Activated gamma-delta T cell treated with Interleukin-2 at 50 U/mL for 16 hours (primary cell): ENCODE data around the gene MT1M.
"Not testable (repeated sequence)": the region's sequence is repeated elsewhere in the genome, so short reads cannot be mapped to it uniquely, and the experiment has no call there.

Experiments
- DNase-seq: peaks from one replicate; pipeline ENCODE4 v3.0.0-alpha.2; 2020

Gene MT1M

GRCh38 chr16:56657555-56658326, 25.3 kb downstream of the MT1M start, which contains the start of gene MT1F:
Gene MT1F (plus strand): TSS chr16:56657959. CDS start chr16:56658059, 100 bp downstream.
- peak; percentile 64 for DNase-seq

- no peak for DNase-seq
Measured at GRCh38 chr16:56658327-56658875, 25.9 kb downstream of the MT1M start.

DNA sequence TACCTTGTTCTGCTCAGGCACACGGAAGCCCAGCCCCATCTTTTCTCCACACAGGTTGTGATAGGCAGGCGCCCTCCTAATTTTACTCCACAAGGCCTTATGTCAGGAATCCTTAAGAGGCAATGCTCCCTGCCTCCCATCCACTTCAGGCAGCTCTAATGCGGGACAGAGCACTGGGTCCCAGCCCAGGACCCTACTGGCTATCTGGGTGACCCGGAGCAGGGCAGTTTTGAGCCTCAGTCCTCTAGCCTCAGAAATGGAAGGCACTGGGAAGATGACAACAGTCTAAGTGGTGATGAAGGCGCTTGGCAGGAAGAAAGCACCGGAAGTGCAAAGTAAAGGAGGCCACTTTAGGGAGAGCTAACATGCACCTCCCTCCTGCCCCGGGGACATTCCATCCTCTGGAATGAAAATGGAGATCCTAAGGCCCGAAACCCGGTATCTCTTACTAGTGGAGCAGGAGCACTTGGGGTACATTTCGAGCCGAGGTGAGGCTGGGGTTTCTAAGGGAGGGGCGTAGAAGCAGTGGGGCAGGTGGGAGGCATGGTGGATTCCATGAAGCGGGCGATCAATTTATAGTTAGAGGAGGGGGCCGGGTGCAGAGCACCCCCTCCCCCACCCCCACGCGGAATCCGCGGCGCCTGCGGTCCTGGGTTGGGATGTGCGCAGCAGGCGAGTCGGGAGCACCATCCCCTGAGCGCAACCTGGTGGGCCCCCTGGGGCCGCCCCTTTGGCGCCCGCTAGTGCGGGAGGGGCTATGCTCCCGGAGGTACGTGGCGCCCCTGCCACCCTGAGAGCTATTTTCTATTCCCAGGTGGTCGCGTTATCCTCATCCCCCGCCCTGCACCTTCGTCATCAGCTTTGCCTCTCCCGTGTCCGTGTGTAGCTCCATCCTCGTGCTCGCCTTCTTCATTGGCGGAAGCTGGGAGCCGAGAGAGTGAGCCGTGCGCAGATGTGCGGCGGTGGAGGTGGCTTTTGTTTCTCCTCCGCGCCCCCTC, 30.2 kb downstream of the MT1M start:
- no peak for DNase-seq

DNA sequence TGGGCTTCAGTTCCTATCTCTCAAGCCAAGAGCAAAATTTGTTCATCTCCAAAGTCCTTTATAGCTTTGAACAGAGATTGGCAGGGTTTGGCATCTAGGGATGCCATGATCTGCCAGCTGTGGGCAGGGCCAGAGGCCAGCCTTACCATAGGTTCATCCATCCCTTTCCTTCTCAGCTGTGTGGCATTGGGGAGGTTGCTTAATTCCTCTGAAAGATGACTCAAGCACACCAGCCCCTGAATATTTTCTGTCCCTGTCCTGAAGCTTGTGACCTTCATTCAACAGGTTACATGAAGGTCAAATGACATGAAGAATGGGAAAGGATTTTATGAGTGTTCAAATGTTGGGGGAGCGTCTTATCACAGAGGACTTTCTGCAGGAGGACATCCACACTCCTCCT, 32.0 kb downstream of the MT1M start:
- DNase-seq: no peak

DNA sequence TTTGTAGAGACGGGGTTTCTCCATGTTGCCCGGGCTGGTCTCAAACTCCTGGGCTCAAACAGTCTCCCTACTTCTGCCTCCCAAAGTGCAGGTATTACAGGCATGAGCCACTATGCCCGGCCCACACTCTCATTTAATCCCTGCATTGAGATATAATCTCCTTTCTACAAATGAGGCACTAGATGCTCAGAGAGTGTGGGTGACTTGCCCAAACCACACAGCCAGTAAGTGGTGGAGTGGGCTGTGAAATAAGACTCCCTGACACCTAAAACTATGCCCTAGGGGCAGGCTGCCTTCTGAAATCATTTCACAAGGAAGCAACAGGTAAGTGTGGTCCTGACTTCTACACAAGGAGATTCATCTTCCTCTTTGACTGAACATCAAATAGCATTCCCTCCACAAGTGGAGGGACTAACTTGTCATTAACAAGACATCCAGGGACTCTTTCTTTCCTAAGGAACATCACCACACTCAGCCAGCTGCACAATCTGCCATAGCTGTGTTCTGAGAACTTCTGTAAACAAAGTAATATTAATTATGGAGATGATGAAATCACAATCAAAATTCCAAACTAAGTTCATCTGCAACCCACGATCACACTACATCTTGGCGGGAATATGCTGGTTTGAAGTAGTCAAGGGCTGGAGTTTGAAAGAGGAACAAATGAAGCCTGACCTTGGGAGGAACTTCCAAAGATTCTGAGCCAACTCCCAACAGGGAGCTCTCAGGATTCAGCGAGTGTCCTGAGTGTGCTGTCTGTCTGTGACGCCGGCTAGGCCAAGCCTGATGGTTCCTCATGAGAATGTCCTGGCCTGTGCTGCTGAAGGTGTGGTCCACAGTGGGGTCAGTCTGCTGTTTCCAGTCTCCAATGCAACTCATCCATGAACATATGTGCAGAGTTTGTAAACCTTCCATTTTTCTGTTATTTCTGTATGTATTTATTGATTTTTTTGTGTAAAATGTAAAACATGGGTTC, 33.1 kb downstream of the MT1M start:
- not testable (repeated sequence) for DNase-seq

- no peak for DNase-seq
Measured at GRCh38 chr16:56667581-56668571, 35.4 kb downstream of the MT1M start, which contains the start of gene MT1G. Gene MT1G (minus strand): TSS chr16:56668065. CDS start chr16:56667993, 72 bp downstream.

DNA sequence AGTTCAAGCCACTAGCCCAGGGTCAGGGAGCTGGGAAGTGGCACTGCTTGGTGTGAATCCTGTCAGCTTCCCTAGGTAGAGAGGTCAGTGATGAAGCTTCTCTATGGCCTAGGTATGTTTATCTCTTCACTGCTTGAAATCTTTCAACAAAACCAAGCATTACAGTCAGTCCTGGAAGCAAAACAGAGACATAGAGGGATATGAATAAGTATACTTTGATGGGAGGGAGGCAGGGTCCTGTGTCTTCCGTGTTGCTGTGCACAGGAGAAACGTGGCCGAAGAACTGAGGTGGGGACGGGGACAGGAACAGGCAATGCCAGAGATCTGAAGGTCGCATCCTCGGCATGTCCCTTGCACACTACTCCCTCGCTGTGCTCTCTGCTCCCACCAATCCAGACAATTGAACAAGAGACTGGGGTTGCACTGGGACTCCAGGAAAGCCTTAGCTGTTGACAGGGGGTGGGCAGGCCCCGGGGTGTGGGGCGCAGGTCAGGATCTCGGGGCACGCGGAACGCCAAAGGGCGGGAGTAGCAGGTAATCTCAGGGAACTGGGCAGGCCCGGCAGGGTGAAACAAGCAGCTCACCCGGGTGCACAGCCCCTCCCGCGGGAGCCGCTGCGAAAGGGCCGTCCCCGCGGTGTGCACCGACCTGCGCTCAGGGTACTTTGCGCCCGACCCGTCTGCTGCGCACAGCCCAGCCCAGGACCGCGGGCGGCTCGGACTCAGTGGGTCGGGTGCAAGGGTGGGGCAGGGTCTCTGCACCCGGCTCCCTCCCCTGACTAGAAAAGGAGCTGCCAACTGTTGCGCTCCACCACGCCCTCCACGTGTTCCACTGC, 36.8 kb downstream of the MT1M start, which contains the start of gene MT1H:
Gene MT1H, plus strand, starts transcription at position 810 of the 835 bp plus-strand sequence. CDS start 71 bp downstream, outside the sequence.
- no peak for DNase-seq

- no peak for DNase-seq
Measured at GRCh38 chr16:56669840-56670619, 37.6 kb downstream of the MT1M start.

GRCh38 chr16:56670620-56670934, 38.1 kb downstream of the MT1M start:
- no peak for DNase-seq

DNA sequence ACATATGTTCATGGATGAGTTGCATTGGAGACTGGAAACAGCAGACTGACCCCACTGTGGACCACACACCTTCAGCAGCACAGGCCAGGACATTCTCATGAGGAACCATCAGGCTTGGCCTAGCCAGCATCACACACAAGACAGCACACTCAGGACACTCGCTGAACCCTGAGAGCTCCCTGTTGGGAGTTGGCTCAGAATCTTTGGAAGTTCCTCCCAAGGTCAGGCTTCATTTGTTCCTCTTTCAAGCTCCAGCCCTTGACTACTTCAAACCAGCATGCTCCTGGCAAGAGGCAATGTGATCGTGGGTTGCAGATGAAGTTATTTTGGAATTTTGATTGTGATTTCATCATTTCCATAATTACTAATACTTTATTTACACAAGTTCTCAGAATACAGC, 39.2 kb downstream of the MT1M start:
- not testable (repeated sequence) for DNase-seq

GRCh38 chr16:56672171-56672570, 39.7 kb downstream of the MT1M start:
- DNase-seq: not testable (repeated sequence)

GRCh38 chr16:56672761-56673536, 40.5 kb downstream of the MT1M start:
- no peak for DNase-seq

DNA sequence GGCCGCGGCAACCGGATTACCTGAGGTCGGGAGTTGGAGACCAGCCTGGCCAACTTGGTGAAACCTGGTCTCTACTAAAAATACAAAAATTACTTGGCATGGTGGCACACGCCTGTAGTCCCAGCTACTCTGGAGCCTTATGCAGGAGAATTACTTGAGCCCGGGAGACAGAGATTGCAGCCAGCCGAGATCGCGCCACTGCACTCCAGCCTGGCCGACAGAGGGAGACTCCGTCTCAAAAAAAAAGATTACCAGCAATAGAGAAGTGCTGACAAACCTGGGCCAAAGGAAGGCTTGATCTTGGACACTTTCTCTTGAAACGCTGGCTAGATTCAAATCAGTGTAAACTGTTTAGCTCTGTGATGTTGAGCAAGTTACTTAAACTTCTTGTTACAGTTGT, 41.5 kb downstream of the MT1M start:
- DNase-seq: peak; percentile 26

DNA sequence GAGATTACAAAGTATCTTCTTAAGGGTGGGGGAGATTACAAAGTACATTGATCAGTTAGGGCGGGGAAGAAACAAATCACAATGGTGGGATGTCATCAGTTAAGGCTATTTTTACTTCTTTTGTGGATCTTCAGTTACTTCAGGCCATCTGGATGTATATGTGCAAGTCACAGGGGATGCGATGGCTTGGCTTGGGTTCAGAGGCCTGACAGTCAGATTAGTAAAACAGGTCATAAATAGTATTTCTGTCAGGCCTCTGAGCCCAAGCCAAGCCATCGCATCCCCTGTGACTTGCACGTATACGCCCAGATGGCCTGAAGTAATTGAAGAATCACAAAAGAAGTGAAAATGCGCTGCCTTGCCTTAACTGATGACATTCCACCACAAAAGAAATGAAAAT, 42.1 kb downstream of the MT1M start:
- DNase-seq: not testable (repeated sequence)

DNA sequence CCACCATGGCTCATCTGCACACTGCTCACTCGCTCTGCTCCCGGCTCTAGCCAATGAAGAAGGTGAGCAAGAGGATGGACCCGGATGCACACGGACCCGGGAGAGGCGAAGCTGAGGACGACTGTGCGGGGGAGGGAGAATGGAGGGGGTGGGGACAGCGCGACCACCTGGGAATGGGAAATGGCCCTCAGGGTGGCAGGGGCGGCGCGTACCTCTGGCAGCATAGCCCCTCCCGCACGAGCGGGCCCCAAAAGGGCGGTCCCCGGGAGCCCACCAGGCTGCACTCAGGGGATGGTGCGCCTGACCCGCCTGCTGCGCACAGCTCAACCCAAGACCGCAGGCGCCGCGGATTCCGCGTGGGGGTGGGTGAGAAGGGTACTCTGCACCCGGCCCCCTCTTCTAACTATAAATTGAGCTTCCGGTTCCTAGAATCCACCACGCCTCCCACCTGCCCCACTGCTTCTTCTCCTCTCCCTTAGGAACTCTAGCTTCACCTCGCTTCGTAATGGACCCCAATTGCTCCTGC, 43.3 kb downstream of the MT1M start:
- DNase-seq: peak; percentile 33

DNA sequence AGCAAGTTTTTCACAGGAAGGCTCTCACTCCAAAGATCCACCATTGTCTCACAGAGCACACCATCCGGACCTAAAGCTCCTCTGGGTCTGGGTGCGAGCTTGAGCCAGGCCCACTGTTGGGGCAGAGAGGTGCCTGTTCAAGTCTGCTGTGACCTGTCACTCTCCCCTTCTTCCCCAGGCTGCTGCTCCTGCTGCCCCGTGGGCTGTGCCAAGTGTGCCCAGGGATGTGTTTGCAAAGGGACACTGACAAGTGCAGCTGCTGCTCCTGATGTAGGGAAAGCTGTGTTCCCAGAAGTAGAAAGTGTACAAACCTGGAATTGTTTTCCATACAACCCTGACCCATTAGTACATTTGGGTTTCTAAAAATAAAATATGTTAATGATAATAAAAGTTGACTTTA, 45.0 kb downstream of the MT1M start:
- DNase-seq: no peak

- no peak for DNase-seq
Measured at GRCh38 chr16:56679078-56679730, 46.7 kb downstream of the MT1M start.
